ENCODE results near the gene STRIP1.
"Not testable (repeated sequence)": the region's sequence is repeated elsewhere in the genome, so short reads cannot be mapped to it uniquely, and the experiment has no call there.

The STRIP1 gene

DNA sequence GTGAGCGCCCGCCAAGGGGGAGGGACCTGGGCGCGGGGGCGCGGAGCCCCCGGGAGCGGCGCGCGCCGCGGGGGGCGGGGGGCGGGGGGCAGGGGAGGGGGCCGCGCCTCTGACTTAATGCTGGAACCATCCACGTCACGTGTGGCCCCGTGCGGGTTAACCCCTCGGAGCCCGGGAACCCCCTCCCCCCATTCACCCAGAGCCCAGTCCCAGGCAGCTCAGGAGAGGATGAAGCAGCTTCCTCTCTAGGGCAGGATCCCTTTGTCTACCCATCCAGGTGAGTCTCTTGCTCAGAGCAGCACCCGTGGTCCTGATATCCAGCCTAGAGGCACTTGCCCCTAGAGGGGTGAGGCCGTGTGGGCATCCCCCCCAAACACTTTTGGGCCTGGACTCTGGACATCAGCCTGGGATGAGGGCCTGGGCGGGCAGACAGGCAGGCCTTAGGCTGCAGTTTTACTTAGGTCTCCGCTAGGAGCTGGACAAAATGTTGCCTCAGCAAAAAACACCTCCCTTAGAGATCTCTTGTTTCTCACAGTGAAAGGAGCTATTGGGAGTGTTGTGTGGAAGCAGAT, 36.3 kb downstream of the STRIP1 start, which contains the start of gene ALX3:
Gene ALX3, minus strand, starts transcription at position 2 of the 572 bp plus-strand sequence. CDS start 60 bp downstream, outside the sequence.
- DNase-seq = no peak

DNA sequence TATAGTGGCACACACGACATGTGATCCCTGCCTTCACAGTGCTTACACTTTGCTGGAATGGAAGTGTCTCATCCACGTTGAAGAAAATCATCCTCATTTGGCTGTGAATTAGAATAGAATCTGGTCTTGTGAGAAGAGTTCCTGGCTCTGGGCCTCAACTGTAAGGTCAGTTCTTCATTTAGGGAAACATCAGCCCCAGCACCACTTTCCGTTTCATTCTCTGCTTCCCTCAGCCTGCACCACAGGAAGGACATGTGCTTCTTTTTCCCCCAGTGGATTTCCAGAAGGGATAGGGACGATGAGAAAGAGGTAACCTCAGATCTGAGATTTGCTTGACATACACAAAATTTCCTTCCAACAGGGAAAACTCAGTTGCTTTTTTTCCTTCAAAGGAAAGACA, 39.7 kb downstream of the STRIP1 start:
- no peak for DNase-seq

DNA sequence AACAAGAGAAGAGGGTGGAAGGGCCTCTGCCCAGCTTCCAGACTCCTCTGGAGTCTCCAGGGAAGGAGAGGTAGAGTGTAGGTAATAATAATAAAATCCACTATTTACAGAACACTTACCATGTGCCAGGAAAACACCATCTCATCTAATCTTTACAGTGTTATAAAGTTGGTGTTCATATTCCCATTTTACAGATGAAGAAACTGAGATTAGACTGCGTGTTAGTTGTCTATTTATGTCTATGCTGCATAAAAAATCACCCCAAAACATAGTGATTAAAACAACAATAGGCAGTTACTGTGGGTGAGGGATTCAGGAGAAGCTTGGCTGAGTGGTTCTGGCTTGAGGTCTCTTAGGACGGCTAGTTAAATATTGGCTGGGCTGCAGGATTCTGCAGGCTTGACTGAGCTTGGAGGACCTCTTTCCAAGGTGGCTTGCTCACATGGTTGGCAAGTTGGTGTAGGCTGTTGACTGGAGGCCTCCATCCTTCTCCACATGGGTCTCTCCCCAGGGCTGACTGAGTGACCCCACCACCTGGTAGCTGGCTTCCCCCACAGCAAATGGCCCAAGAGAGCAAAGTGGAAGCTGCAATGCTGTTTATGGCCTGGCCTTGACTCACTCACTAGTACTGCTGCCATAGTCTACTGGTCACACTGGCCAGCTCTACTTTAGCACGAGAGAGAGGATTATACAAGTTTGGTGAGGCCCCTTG, 42.5 kb downstream of the STRIP1 start:
- no peak for DNase-seq

DNA sequence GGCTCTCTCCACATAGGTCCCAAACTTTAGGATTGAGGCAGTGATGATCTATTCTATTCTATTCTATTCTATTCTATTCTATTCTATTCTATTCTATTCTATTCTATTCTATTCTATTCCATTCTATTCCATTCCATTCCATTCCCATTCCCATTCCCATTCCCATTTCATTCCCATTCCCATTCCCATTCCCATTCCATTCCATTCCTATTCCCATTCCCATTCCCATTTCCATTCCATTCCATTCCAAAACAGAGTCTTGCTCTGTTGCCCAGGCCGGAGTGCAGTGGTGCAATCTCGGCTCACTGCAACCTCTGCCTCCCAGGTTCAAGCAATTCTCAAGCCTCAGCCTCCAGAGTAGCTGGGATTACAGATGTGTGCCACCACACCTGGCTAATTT, 45.6 kb downstream of the STRIP1 start:
- not testable (repeated sequence) for DNase-seq

DNA sequence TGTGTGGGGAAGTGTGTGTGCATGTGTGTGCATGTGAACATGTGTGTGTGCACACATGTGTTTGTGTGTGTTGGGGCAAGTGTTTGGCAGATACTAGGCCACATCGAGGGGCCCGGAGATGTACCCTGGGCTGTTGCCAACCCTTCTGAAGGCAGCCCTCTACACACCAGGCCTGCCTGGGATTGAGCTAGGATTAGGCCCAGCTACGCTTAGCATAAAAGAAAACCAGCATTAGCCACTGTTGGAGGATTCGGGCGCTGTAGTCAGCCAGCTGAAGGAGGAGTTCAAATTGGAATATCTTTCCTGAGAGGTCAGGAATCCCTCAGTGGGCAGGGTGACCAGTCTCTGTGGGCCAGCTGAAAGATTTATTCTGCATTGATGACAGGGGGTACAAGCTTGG, 46.6 kb downstream of the STRIP1 start:
- no peak for DNase-seq

DNA sequence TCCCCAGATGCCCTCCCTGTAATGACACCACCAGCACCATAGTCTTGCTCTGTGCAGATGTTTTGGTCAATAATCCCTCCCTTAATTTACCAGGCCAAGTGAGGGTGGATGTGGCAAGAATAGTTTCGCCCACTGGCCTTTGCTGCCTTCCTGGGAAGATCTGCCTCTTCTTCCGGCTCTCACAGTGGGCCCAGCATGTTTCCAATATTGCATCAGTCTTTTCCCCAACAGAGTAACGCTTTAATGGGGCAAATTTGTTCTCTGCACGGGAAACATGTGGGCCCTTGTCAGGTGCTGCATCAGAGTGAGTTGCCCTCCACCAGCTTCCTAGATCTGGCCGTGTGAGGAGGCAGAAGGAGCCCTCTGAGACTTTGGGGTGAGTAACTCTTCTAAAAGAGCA, 48.1 kb downstream of the STRIP1 start:
- no peak for DNase-seq

DNA sequence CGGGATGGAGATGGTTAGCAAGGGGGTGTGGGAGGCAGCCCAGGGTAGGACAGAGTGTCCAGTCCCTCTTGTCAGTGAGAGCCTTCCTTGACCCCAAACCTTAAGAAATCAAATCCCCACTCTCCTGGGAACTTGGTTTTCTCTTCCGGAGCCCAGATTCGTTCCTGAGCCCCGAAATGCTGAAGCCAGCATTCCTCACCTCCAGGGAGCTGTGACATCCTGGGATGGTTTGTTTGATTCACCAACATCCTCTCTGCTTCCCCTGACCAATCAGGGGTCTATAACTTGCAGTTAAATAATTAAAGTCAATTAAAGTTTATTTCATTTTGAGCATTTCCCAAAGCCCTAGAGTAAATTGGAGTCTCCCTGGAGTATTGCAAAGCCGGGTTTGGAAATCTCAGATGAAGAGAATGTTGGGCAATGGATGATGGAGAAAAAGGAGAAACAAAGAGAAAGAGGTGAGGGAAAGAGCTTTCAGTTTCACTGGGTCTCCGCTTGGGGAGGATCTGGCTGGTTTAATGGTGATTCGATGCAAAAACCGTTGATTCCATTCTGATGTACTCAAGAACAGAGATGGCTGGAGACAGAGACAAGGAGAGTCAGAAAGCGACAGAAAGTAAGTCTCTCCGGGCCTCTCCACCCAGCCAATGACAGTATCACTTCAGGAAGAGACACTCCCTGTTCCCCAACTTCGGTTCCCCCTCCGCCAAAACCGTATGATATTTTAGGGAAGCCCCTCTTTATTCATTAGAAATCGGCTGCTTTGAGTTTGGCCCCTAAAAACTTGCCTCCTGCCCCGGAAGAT, 48.8 kb downstream of the STRIP1 start:
- DNase-seq = no peak

DNA sequence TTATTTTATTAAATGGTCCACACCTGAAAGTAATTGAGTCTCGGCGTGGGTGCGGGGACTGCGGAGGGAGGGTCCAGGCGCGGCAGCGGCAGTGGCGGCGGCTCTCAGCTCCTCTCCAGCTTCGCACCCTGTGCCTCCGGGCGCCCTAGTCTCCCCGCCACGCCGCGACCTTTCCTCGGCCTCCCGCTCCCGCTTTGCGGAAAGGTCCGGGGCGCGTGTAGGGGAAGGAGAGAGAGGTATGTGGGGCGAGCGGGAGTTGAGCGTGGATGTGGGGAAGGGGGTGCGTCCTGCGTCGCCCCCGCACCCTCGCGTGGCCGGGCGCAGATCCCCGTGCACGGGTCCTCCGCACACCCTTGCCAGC, 49.4 kb downstream of the STRIP1 start:
- DNase-seq = no peak

DNA sequence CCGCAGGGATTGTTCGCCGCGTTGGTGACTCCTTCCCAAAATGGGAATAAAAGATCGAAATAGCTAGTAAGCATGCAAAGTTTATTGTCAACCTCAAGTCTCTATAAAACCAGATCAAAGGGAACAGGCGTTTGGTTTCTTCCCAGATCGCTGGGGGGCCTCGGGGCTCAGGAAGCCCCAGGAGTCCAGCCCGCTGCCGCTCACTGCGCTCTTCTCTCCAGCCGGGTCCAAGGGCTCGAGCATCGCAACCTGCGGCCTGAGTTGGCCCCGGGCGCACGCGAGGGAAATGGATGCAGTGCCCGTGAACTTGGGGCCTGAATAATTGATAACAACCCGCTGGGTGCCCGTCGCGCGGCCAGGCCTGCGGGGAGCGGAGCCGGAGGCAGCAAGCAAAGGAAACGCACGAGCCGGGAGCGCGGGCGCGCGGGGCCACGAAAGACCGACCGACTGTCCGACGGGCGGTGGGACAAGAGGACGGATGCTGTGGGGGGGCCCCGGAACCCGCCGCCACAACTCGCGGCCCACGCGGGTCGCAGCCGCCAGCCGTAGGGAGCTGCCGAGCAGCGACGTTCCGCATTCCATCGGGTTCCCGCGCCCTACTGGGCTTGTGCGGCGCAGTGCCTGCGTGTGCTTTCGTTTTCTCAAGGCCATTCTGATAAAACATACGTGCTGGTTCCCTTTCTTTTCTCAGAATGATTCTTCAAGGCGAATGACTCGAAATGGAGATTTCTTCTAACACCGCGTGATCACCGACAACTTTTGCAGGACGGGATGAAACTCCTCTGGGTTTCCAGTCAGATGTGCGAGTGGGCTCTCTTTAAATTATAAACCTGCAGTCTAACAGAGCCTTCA, 50.0 kb downstream of the STRIP1 start:
- DNase-seq = peak; percentile 47

DNA sequence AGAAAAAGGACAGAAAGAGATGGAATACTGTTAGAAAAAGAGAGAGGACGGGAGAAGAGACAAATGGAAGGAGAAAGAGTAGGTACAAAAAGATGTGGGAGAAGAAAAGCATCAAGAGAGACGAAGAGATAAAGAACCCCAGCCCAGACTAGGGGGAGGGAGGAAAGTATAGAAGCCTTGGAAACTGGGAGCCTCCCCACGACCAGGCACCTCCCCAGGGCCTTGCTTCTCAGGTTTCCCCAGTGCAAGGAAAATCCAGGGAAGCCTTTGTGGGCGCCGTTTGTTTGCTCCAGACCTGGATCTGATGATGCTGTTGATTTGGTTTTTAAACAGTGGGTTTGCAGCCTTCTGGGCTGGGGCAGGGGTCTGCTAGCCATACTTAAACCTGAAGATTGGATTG, 51.2 kb downstream of the STRIP1 start:
- no peak for DNase-seq

DNA sequence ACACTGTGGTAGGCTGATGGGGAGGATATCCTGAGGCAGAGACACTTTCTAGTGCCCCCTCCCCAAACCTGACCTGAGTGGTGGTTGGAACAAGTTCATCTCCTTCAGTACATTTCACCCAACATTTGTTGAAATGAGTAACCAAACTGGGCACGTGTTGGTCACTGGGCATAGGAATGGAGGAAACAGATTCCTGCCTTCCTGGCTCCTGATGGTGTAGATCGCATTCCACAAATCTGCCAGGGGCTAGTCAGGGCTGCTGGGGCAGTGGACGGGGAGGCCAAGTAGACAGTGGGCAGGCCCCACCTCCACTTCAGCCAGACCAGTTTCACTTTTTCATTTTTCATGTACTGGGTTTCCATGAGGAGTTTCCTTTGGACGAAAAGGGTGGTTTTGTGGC, 52.5 kb downstream of the STRIP1 start:
- no peak for DNase-seq

DNA sequence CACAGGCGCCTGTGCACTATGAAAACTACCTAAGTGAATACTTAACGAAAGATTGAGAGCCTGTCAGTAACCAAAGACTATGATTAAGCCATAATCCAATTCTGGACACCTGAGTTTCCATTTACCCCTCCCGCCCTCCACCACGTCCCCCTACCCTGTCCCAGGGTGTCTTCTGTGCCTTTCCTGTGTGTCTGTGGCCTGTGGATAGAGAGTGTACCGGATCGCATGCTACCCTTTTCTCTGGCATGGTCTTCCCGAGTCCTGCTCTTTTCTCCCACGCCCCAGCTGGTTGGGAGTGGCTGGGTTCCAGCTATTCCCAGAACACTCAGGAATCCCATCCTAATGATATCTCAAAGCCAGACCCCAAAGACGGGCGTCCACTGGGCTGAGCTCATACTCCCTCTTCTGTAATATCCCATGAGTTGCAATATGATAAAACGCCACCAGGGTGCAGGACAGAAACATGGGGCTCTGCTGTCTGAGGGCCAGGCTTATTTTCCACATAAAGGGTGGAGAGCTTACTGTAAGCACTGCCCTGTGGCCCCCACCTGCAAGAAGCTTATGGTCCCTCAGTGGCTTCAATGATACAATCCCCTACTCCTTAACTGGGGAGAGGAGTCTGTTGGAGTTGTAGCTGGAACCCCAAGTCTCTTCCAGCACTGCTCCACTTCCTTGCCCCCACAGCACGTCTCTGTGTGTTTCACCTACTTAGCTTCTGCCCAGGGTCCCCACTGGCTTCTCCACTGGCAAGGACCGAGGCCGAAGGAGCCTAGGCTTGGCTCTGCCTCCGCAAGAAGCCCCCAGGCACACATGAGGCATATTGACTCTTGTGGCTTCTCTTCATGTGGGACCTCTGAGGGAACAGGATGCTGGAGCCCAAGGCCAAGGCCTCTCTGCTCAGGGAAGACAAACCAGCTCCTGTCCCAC, 53.7 kb downstream of the STRIP1 start:
- peak; percentile 71 for DNase-seq

DNA sequence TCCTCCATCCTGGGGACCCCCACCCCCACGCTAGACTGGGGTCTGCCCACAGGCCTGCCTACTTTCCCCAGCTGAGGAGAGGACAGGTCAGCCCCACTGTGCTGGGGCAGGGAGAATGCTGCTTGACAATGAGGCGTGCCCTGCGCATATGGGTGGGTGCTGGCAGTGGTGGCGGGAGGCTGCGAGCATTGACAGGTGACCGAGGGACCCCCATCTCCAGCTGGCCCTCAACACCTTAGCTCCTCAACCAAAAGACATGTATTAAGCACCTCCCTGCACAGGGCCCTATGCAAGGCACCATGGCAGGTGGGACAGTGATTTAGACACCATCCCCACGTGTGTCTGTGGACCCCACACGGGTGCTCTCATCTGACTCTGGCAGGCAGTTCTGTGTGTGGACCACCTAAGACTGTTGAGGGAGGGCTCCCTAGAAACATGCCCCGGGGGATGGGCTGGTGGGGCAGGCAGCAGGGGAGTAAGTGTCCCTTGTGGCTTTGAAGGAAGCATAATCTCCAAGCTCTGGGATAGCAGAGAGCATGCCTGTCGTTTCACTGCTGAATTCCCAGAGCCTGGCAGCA, 54.4 kb downstream of the STRIP1 start:
- DNase-seq = no peak

DNA sequence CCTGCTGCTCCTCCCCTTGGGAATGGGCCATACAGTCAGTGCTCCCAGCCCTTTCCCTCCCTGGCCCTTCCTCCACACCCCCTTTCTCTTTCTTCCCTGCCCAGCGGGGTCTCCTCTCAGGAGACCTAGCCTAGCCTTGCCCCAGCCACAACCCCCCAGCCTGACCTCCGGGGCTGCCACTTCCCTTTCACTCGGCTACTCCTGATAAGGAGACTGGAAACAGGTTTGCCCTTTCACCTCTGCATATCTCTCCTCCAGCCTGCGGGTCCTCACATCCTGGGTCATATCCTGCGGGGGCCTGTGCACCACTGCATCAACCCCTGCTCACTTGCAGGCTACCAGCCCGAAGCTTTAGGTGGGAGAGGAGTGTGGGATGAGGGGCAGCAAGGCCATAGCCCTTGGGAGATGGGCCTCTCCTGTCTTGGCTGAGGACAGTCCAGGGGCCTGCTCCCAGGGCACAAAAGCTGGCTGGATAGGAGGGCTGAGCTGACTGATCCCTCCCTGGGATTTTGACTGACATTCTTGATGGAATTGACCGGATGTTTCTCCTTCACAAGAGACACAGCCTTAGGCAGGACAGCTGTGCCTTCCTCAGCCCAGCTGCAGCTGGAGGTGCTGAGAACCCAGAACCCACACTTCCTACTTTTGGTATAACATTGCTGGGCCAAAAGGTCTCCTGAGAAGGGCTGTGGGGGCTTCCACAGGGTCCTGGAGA, 55.3 kb downstream of the STRIP1 start:
- no peak for DNase-seq

DNA sequence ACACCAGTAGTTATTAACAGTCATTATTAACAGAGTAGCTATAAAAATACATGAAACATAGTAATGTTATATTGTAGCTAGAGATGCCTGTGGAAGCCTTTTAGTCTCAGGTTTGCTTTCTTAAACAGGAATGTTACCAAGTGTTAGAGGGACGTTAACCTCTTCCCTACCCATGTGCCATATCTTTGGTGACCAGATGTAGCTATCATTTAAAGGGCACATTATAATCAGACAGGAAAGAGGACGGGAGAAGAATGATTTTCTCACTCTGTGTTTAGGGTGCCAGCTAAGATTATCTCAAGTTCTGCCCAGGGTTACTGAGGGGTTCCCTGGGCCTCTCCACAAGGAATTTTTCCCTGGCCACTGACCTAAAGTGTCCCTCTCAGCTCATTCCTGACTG, 57.0 kb downstream of the STRIP1 start:
- DNase-seq = no peak

DNA sequence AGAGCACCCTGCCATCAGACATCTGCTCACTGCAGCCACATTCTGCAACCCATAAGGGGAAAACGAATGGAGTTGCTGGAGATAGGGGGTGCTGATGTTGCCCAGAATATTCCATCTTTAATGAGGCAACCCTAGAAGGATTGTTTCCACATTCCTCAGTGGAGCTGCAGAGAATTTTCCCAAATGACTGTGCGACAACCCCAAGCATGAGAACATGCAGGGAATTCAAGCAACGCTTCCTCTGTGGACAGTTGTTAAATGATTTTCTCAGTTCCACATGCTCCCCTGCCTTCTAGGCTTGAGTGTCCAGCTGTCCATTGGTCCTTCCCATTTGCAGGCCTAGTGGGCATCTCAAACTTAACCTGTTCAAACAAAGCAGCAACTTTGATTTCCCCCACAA, 57.4 kb downstream of the STRIP1 start:
- DNase-seq = no peak

DNA sequence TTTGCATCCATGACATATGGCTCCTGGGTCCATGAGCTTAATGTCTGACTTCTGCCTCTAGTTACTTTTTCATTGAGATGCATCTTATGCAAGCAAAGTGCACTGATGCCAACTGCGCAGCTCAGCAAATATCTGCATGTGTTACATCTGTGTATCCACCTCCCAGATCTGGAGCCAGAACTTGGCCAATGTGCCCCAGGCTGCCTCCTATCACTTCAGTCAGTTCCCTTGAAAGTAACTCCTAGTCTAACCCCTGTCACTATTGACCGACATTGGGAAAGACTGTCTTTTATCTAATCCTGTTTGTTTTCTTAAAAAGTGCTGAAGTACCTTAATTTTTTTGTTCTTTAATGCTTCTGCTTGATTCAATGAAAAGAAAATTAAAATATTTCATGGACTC, 58.6 kb downstream of the STRIP1 start:
- DNase-seq = no peak

DNA sequence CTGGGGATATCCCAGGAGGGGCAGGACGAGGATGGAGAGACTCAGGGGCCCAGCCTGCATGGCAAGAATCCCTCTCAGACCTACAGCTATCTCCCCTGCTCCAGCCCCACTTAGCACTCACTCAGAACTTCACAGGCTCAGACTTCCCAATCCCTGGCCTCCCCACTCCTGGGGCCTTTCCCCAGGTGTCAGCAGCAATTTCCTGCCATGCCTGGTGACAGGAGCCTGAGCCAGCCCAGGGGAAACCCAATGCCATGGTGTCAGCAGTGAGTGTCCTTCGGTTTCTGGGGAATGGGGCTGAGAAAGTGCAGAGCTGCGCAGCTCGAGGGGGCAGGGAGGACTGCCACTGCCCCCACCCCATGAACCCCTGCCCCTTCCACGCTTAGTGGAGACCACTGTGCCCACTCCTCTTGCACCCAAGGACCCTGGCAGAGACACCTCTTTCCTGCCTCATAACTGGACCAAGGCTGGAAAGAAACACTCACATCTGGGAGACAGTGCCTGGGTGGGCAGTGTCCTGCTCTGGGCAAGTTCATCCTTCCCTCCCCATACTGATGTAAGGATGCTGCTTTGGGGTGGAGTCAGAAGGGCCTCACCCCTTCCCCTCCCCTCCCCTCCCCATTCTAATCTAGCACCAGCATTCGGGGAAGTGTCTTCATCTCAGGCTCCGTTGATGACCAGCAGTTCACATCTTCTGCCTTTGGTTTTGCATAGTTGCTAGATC, 60.7 kb downstream of the STRIP1 start:
- DNase-seq = no peak

DNA sequence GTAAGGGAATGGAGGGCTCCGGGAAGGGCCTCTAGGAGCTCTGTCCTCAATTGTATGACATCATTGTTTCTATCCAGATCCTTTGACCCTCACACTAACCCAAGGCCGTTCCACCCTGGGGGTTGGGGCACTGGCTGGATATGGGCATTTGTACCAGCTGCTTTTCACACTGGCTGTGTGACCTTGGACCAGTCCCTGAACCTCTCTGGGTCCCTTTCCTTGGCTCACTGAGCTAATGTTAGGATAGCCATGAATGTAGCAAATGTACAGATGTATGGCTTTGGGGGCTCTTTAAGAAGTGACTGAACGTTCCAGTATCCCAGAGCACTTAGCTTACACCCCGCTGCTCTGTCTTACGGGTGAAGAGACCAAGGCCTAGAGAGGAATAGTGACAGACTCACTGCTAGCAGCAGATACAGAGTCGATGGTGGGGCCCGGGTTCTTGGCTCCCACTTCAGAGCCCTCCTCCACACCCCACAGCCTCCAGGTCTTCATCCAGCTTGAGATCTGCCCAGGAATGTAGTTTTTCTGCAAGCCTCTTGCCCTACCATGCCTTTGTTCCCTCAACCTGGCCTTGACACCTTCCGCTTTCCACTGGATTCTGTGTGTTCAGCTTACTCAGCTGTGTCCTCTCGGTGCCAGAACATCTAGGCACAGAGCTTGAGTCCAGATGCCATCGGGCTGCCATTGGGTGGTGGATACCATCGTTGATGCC, 63.2 kb downstream of the STRIP1 start:
- DNase-seq = no peak
